ENCODE data around the gene NWD2.

The NWD2 gene

GRCh38 chr4:37421614-37422013 lies 177.1 kb downstream of the NWD2 start:
- H3K27me3 Mint-ChIP-seq, result peaks cover 10% of the 10 kb centered on the region
- ATAC-seq (replicated peaks; ENCODE audit: extremely low read depth, poor library complexity, severe bottlenecking) (no peak), DNase-seq (ENCODE audit: low spot score in 2 of 2) (no peak)
- no peaks in the 10 kb centered on the region for H3K4me1 Mint-ChIP-seq
- no peak overlapping the region for H3K4me3 Mint-ChIP-seq
- H3K36me3 Mint-ChIP-seq (ENCODE audit: insufficient read depth), result no peaks in the 10 kb centered on the region
- no peaks in the 10 kb centered on the region for H3K9me3 Mint-ChIP-seq
- no peak overlapping the region for H3K27ac Mint-ChIP-seq (ENCODE audit: low read depth)

GRCh38 chr4:37422102-37422501 lies 177.6 kb downstream of the NWD2 start:
- Mint-ChIP-seq H3K4me1 (no peaks in the 10 kb centered on the region), H3K27me3 (peaks cover 10% of the 10 kb centered on the region), H3K36me3 (ENCODE audit: insufficient read depth) (no peaks in the 10 kb centered on the region), H3K9me3 (no peaks in the 10 kb centered on the region), H3K27ac (ENCODE audit: low read depth) (no peak overlapping the region), H3K4me3 (no peak overlapping the region)
- ATAC-seq (replicated peaks; ENCODE audit: extremely low read depth, poor library complexity, severe bottlenecking) (no peak), DNase-seq (ENCODE audit: low spot score in 2 of 2) (no peak)

- Mint-ChIP-seq H3K27me3 (peaks cover 10% of the 10 kb centered on the region), H3K4me3 (no peak overlapping the region), H3K9me3 (no peaks in the 10 kb centered on the region), H3K36me3 (ENCODE audit: insufficient read depth) (no peaks in the 10 kb centered on the region), H3K27ac (ENCODE audit: low read depth) (no peak overlapping the region), H3K4me1 (no peaks in the 10 kb centered on the region)
- ATAC-seq (replicated peaks; ENCODE audit: extremely low read depth, poor library complexity, severe bottlenecking) (no peak), DNase-seq (ENCODE audit: low spot score in 2 of 2) (no peak)
Measured at GRCh38 chr4:37422638-37423037, 178.1 kb downstream of the NWD2 start.

GRCh38 chr4:37423310-37423709 lies 178.8 kb downstream of the NWD2 start:
- H3K27ac Mint-ChIP-seq (ENCODE audit: low read depth), result no peak overlapping the region
- H3K4me3 Mint-ChIP-seq, result no peak overlapping the region
- no peaks in the 10 kb centered on the region for H3K4me1 Mint-ChIP-seq
- no peaks in the 10 kb centered on the region for H3K9me3 Mint-ChIP-seq
- ATAC-seq (replicated peaks; ENCODE audit: extremely low read depth, poor library complexity, severe bottlenecking), result no peak
- no peaks in the 10 kb centered on the region for H3K36me3 Mint-ChIP-seq (ENCODE audit: insufficient read depth)
- peaks cover 10% of the 10 kb centered on the region for H3K27me3 Mint-ChIP-seq
- DNase-seq (ENCODE audit: low spot score in 2 of 2), result no peak

GRCh38 chr4:37424753-37425152 lies 180.2 kb downstream of the NWD2 start:
- H3K27ac Mint-ChIP-seq (ENCODE audit: low read depth), result no peak overlapping the region

GRCh38 chr4:37425857-37426256 lies 181.3 kb downstream of the NWD2 start:
- DNase-seq (ENCODE audit: low spot score in 2 of 2), result no peak
- no peak for ATAC-seq (replicated peaks; ENCODE audit: extremely low read depth, poor library complexity, severe bottlenecking)
- Mint-ChIP-seq H3K27ac (ENCODE audit: low read depth) (no peak overlapping the region), H3K9me3 (no peaks in the 10 kb centered on the region), H3K27me3 (peaks cover 15% of the 10 kb centered on the region), H3K36me3 (ENCODE audit: insufficient read depth) (no peaks in the 10 kb centered on the region), H3K4me1 (no peaks in the 10 kb centered on the region), H3K4me3 (no peak overlapping the region)

More at GRCh38 chr4:37424753-37425152, 180.2 kb downstream of the NWD2 start:
- DNase-seq (ENCODE audit: low spot score in 2 of 2) (no peak), ATAC-seq (replicated peaks; ENCODE audit: extremely low read depth, poor library complexity, severe bottlenecking) (no peak)
- no peaks in the 10 kb centered on the region for H3K36me3 Mint-ChIP-seq (ENCODE audit: insufficient read depth)
- no peak overlapping the region for H3K4me3 Mint-ChIP-seq
- no peaks in the 10 kb centered on the region for H3K9me3 Mint-ChIP-seq
- no peaks in the 10 kb centered on the region for H3K4me1 Mint-ChIP-seq
- peaks cover 10% of the 10 kb centered on the region for H3K27me3 Mint-ChIP-seq

DNA sequence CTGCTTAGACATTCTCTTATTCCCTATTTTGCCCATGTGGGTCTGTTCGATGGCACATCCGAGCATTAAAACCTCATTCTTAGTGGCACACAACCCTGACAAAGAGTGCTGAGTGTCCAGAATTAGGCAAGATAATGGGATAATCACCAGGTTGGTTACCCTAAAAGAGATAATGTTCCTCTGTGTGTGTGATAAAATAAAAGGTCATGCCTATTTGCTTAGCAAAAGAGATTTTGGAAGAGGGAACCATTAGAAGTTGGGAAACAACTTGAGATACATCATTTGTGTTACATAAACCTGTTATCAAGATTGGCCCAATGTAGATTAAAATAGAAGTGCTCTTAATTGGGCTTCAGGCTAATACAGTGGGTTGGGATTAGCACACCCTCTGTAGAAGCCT lies 182.7 kb downstream of the NWD2 start:
- H3K36me3 Mint-ChIP-seq (ENCODE audit: insufficient read depth), result no peaks in the 10 kb centered on the region
- no peak overlapping the region for H3K27ac Mint-ChIP-seq (ENCODE audit: low read depth)
- H3K4me3 Mint-ChIP-seq, result no peak overlapping the region
- H3K27me3 Mint-ChIP-seq, result peaks cover 23% of the 10 kb centered on the region
- H3K9me3 Mint-ChIP-seq, result no peaks in the 10 kb centered on the region
- H3K4me1 Mint-ChIP-seq, result no peaks in the 10 kb centered on the region
- DNase-seq (ENCODE audit: low spot score in 2 of 2) (no peak), ATAC-seq (replicated peaks; ENCODE audit: extremely low read depth, poor library complexity, severe bottlenecking) (no peak)

DNA sequence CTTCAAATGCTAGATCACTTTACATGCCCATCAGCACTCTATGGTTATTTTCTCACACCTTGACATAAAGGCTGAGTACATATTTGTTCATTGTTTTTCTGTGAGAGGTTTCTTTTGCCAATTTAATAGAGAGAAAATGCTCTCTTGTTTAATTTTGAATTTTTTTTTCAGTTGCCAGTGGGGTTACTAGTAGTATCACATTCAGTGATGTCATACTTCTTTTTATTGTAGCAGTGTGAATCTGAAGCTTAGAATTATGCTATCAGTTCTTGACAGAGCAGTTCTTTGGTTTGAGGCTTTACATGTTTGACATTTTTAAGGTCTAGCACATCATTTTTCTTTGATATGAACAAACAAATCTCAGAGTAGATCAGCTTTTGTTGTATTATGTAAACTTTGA lies 185.4 kb downstream of the NWD2 start:
- H3K27ac Mint-ChIP-seq (ENCODE audit: low read depth), result no peak overlapping the region
- H3K4me1 Mint-ChIP-seq, result no peaks in the 10 kb centered on the region
- no peak for ATAC-seq (replicated peaks; ENCODE audit: extremely low read depth, poor library complexity, severe bottlenecking)
- no peak for DNase-seq (ENCODE audit: low spot score in 2 of 2)
- no peaks in the 10 kb centered on the region for H3K9me3 Mint-ChIP-seq
- no peak overlapping the region for H3K4me3 Mint-ChIP-seq
- no peaks in the 10 kb centered on the region for H3K36me3 Mint-ChIP-seq (ENCODE audit: insufficient read depth)
- H3K27me3 Mint-ChIP-seq, result peaks cover 36% of the 10 kb centered on the region

GRCh38 chr4:37430718-37431416 lies 186.3 kb downstream of the NWD2 start:
- Mint-ChIP-seq H3K27ac (ENCODE audit: low read depth) (no peak overlapping the region), H3K36me3 (ENCODE audit: insufficient read depth) (no peaks in the 10 kb centered on the region), H3K27me3 (peaks cover 32% of the 10 kb centered on the region), H3K4me3 (no peak overlapping the region), H3K9me3 (no peaks in the 10 kb centered on the region), H3K4me1 (no peaks in the 10 kb centered on the region)
- no peak for DNase-seq (ENCODE audit: low spot score in 2 of 2)
- ATAC-seq (replicated peaks; ENCODE audit: extremely low read depth, poor library complexity, severe bottlenecking), result no peak

DNA sequence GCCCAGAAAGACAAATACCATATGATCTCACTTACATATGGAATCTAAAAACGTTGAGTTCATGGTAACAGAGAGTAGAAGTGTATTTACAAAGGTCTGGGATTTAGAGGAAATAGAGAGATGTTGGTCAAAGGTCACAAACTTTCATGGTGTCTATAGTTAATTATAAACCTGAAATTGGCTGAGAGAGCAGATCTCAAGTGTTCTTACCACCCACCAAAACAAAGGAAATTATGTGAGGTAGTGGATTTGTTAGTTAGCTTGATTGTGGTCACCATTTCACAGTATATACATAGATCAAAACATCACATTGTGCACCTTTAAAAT lies 186.8 kb downstream of the NWD2 start:
- Mint-ChIP-seq H3K4me1 (no peaks in the 10 kb centered on the region), H3K4me3 (no peak overlapping the region), H3K27me3 (peaks cover 27% of the 10 kb centered on the region)

DNA sequence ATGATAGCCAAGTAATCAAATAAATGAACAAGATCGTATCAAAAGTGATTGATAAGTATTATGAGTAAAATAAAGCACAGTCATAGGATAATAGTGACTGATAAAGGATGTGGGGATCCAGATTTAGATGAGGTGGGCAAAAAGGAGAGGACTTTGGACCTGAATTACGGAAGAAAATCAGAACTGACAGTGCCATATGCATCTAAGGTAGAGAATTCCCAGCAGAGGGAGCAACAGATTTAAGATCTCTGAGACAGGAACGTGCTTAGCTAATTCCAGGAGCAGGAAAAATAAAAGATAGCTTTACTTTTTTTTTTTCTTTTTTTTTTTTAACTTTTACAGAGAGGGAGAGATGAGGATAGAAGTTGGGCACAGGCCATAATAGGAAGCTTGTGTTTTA lies 189.9 kb downstream of the NWD2 start:
- Mint-ChIP-seq H3K27me3 (peaks cover 36% of the 10 kb centered on the region), H3K27ac (ENCODE audit: low read depth) (no peak overlapping the region), H3K36me3 (ENCODE audit: insufficient read depth) (no peaks in the 10 kb centered on the region), H3K4me1 (no peaks in the 10 kb centered on the region), H3K4me3 (no peak overlapping the region), H3K9me3 (no peaks in the 10 kb centered on the region)
- ATAC-seq (replicated peaks; ENCODE audit: extremely low read depth, poor library complexity, severe bottlenecking) (no peak), DNase-seq (ENCODE audit: low spot score in 2 of 2) (no peak)

More for the DNA sequence above, 186.8 kb downstream of the NWD2 start:
- Mint-ChIP-seq H3K27ac (ENCODE audit: low read depth) (no peak overlapping the region), H3K36me3 (ENCODE audit: insufficient read depth) (no peaks in the 10 kb centered on the region), H3K9me3 (no peaks in the 10 kb centered on the region)
- no peak for ATAC-seq (replicated peaks; ENCODE audit: extremely low read depth, poor library complexity, severe bottlenecking)
- DNase-seq (ENCODE audit: low spot score in 2 of 2), result no peak

GRCh38 chr4:37436546-37436945 lies 192.0 kb downstream of the NWD2 start:
- no peak overlapping the region for H3K27ac Mint-ChIP-seq (ENCODE audit: low read depth)
- H3K4me3 Mint-ChIP-seq, result no peak overlapping the region
- no peaks in the 10 kb centered on the region for H3K9me3 Mint-ChIP-seq
- H3K4me1 Mint-ChIP-seq, result no peaks in the 10 kb centered on the region
- no peaks in the 10 kb centered on the region for H3K36me3 Mint-ChIP-seq (ENCODE audit: insufficient read depth)
- peaks cover 47% of the 10 kb centered on the region for H3K27me3 Mint-ChIP-seq
- ATAC-seq (replicated peaks; ENCODE audit: extremely low read depth, poor library complexity, severe bottlenecking) (no peak), DNase-seq (ENCODE audit: low spot score in 2 of 2) (no peak)

DNA sequence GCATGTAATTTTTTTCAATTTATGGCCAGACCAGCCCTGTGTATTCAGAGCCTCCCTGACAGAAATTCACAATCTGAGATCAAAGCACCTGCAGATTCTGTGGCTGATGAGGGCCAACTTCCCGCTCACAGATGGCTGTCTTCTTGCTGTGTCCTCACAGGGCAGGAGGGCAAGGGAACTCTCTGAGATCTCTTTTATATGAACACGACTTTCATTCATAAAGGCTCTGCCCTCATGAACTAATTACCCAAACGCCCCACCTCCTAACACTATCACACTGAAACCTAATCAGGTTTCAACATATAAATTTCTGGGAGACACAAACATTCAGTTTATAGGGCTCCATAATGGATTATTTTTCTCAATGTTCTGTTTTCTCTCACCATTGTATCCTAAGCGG lies 192.6 kb downstream of the NWD2 start:
- Mint-ChIP-seq H3K4me1 (no peaks in the 10 kb centered on the region), H3K27me3 (peaks cover 41% of the 10 kb centered on the region), H3K27ac (ENCODE audit: low read depth) (no peak overlapping the region), H3K9me3 (no peaks in the 10 kb centered on the region), H3K4me3 (no peak overlapping the region), H3K36me3 (ENCODE audit: insufficient read depth) (no peaks in the 10 kb centered on the region)
- DNase-seq (ENCODE audit: low spot score in 2 of 2), result no peak
- ATAC-seq (replicated peaks; ENCODE audit: extremely low read depth, poor library complexity, severe bottlenecking), result no peak
